GM18526 (cell line): ENCODE measurements around the gene NAE1.

Experiments used
- POLR2A ChIP-seq: IDR thresholded peaks from 3 replicates; pipeline ENCODE4 v1.6.1; 2011; ENCODE audit not compliant: insufficient read length; ENCODE audit errors: extremely low read depth

NAE1 gene

GRCh38 chr16:66841366-66841765 is 10.6 kb upstream of the NAE1 start:
- no peak for TF ChIP-seq POLR2A

GRCh38 chr16:66840883-66841282 is 10.1 kb upstream of the NAE1 start:
- TF ChIP-seq POLR2A: no peak

- TF ChIP-seq POLR2A: no peak
Observed at GRCh38 chr16:66834746-66835145, 4.0 kb upstream of the NAE1 start.

GRCh38 chr16:66832661-66833305 is 2.0 kb upstream of the NAE1 start:
- no peak for TF ChIP-seq POLR2A

GRCh38 chr16:66832190-66832589 is 1.4 kb upstream of the NAE1 start:
- TF ChIP-seq POLR2A: no peak

- TF ChIP-seq POLR2A: no peak
Observed at GRCh38 chr16:66824006-66824405, 6.8 kb downstream of the NAE1 start.

- no peak for TF ChIP-seq POLR2A
Observed at GRCh38 chr16:66814734-66815133, 16.0 kb downstream of the NAE1 start.

- no peak for TF ChIP-seq POLR2A
Observed at GRCh38 chr16:66811043-66811442, 19.7 kb downstream of the NAE1 start.

- no peak for TF ChIP-seq POLR2A
Observed at GRCh38 chr16:66810391-66810790, 20.4 kb downstream of the NAE1 start.

- no peak for TF ChIP-seq POLR2A
Observed at GRCh38 chr16:66809765-66810164, 21.0 kb downstream of the NAE1 start.

GRCh38 chr16:66802159-66802558 is 28.6 kb downstream of the NAE1 start:
- no peak for TF ChIP-seq POLR2A

- TF ChIP-seq POLR2A: no peak
Observed at GRCh38 chr16:66801320-66802105, 29.3 kb downstream of the NAE1 start, which contains the start of gene TERB1. Gene TERB1 (minus strand): TSS chr16:66801584. CDS start chr16:66796798, 4,786 bp downstream.

GRCh38 chr16:66800856-66801255 is 29.9 kb downstream of the NAE1 start:
- no peak for TF ChIP-seq POLR2A

GRCh38 chr16:66798161-66798560 is 32.6 kb downstream of the NAE1 start:
- TF ChIP-seq POLR2A: no peak

- TF ChIP-seq POLR2A: no peak
Observed at GRCh38 chr16:66790130-66790733, 40.5 kb downstream of the NAE1 start.

GRCh38 chr16:66787427-66787826 is 43.3 kb downstream of the NAE1 start:
- TF ChIP-seq POLR2A: no peak
